ENCODE data around the gene NIPSNAP2.

NIPSNAP2 gene

DNA sequence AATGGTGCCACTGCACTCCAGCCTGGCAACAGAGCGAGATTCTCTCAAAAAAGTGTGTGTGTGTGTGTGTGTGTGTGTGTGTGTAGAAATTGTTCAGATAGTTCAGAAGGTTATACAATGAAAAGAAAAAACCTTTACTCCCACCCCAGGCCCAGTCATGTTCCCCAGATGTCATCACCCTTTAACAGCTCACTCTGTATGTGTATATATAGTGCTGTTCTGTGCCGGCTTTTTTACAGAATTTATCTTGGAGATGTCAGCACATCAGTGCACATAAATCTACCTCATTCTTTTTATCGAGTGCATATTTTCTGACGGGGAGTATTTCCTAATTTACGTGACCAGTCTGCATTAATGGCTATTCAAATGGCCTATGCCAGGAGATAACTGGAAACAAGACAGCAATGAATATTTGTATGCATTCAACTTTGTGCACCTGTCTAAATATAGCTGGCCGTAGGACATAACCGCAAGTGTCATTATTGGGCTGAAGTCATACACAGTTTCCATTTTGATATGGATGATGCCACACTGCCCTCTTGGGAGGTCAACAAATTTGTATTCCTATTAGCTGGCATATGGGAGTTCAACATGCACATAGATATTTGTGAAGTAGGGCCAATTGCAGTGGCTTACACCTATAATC, 11.7 kb downstream of the NIPSNAP2 start:
- TF ChIP-seq CTCF (IDR thresholded peaks at IDR 0.05; ENCODE audit: low read depth, low read length): no peak
- H3K4me3 ChIP-seq (ENCODE audit: low read depth, low read length): no peak overlapping the region
- in situ Hi-C loops (cut with HindIII; ENCODE audit: low sequenced_read_pairs): no loop called here
- no peak for DNase-seq (ENCODE audit: low read depth, low spot score)

DNA sequence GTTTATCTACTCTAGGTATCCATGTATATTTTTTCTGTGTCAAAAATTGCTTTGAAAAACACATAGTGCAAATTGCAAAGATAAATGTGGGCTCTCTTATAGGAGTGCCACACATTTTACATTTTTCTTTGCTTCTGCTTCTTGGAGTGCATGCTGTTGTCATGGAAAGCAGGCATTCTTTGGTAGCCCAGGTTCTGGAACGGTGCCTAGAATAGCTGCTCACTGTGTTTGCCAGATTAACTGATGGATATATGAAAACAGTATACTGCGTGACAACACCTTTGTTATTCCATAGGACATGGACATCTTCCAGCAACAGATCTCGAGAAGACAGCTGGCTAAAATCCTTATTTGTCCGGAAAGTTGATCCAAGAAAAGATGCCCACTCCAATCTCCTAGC, 13.4 kb downstream of the NIPSNAP2 start:
- DNase-seq (ENCODE audit: low read depth, low spot score): peak; percentile 64
- in situ Hi-C loops (cut with HindIII; ENCODE audit: low sequenced_read_pairs): no loop called here
- TF ChIP-seq CTCF (IDR thresholded peaks at IDR 0.05; ENCODE audit: low read depth, low read length): no peak
- no peak overlapping the region for H3K4me3 ChIP-seq (ENCODE audit: low read depth, low read length)

- H3K4me3 ChIP-seq (ENCODE audit: low read depth, low read length): no peak overlapping the region
- TF ChIP-seq CTCF (IDR thresholded peaks at IDR 0.05; ENCODE audit: low read depth, low read length): no peak
- DNase-seq (ENCODE audit: low read depth, low spot score): no peak
- in situ Hi-C loops (cut with HindIII; ENCODE audit: low sequenced_read_pairs): no loop called here
Observed at GRCh38 chr7:55980266-55980665, 15.9 kb downstream of the NIPSNAP2 start.

DNA sequence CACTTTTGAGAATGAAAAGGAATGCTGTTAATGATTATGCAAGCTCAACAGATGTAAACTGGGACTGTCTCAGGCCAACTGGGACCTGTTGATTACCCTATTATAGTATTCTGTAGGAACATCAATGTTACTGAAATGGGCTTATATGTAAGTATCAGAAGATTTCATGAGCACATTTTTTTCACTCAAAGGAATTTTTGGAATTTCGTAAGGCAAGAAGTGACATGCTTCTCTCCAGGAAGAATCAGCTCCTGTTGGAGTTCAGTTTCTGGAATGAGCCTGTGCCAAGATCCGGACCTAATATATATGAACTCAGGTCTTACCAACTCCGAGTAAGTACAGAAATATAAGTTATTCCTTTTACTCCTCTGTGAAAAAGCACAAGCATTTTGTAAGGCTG, 19.2 kb downstream of the NIPSNAP2 start:
- no peak for DNase-seq (ENCODE audit: low read depth, low spot score)
- in situ Hi-C loops (cut with HindIII; ENCODE audit: low sequenced_read_pairs): no loop called here
- no peak for TF ChIP-seq CTCF (IDR thresholded peaks at IDR 0.05; ENCODE audit: low read depth, low read length)
- H3K4me3 ChIP-seq (ENCODE audit: low read depth, low read length): no peak overlapping the region

DNA sequence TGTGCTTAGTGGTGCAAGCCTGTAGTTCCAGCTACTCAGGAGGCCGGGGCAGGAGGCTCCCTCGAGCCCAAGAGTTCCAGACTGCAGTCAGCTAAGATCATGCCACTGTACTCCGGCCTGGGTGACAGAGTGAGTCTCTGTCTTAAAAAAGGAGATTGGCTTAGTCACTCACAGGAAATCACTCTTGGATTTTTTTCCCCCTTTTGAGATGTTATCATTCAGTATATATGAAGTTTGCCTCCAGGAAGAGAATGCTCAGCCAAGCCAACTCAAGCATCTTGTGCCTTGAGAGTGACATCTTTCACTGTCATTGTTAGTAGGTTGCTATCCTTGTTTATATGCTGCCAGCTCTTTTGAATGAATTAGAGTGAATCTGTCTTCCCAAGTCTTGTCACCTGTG, 28.0 kb downstream of the NIPSNAP2 start:
- H3K4me3 ChIP-seq (ENCODE audit: low read depth, low read length): no peak overlapping the region
- DNase-seq (ENCODE audit: low read depth, low spot score): no peak
- no peak for TF ChIP-seq CTCF (IDR thresholded peaks at IDR 0.05; ENCODE audit: low read depth, low read length)
- in situ Hi-C loops (cut with HindIII; ENCODE audit: low sequenced_read_pairs): no loop called here

DNA sequence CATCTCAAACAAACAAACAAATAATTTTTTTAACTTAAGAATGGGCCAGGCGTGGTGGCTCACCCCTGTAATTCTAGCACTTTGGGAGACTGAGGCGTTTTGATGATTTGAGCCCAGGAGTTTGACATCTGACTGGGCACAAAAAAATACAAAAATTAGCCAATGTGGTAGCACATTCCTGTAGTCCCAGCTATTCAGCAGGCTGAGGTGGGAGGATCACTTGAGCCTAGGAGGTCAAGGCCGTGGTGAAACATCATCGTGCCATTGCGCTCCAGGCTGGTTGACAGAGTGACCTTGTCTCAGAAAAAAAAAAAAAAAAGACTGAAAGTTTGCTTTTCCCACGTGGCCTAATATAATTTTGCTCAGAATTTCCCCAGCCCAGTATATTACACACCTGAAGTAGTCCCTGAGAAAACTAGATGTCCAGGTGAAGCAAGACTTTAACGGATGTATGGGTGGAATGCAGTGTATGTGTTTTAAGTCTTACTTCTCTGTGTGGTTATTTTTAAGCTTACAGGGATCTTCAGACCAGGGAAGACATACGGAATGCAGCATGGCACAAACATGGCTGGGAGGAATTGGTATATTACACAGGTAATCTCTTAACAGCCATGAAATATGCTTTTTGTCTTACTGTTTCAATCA, 32.6 kb downstream of the NIPSNAP2 start:
- no peak for DNase-seq (ENCODE audit: low read depth, low spot score)
- in situ Hi-C loops (cut with HindIII; ENCODE audit: low sequenced_read_pairs): no loop called here
- H3K4me3 ChIP-seq (ENCODE audit: low read depth, low read length): no peak overlapping the region
- no peak for TF ChIP-seq CTCF (IDR thresholded peaks at IDR 0.05; ENCODE audit: low read depth, low read length)

All from astrocyte of the spinal cord (primary cell).